ENCODE results near the gene BLCAP.

The BLCAP gene

DNA sequence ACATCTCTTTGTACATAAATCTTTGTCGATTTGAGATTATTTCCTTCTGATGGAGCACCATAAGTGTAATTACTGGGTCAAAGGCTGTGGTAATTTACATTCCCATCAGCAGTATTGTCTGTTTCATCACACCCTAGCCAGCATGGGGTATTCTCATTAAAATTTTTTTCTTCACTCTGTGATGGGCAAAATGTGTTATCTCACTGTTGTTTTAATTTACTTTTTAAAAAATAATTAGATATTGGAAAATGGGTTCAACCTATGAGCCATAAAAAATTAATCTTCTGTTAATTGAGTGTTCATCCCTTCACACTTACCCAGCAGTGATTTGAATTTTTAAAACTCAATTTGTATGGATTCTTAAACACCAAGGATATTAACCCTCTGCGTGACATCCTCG lies 50.6 kb downstream of the BLCAP start:
- Histone ChIP-seq H3K27ac (ENCODE audit: extremely low read depth, low read depth, low read length) (no peak overlapping the region), H3K9me3 (ENCODE audit: control insufficient read depth, insufficient read depth, low read depth, low read length) (no peaks in the 10 kb centered on the region), H3K4me1 (ENCODE audit: control insufficient read depth, insufficient read depth, low read length) (no peaks in the 10 kb centered on the region), H3K4me3 (ENCODE audit: low read depth, low read length) (no peak overlapping the region), H3K36me3 (ENCODE audit: control insufficient read depth in 2 of 2, insufficient read depth in 1 of 2, low read length in 2 of 2) (no peaks in the 10 kb centered on the region)
- TF ChIP-seq, protein P1, sequence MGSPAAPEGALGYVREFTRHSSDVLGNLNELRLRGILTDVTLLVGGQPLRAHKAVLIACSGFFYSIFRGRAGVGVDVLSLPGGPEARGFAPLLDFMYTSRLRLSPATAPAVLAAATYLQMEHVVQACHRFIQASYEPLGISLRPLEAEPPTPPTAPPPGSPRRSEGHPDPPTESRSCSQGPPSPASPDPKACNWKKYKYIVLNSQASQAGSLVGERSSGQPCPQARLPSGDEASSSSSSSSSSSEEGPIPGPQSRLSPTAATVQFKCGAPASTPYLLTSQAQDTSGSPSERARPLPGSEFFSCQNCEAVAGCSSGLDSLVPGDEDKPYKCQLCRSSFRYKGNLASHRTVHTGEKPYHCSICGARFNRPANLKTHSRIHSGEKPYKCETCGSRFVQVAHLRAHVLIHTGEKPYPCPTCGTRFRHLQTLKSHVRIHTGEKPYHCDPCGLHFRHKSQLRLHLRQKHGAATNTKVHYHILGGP (tag by site-specific recombination; IDR thresholded peaks at IDR 0.05), result no peak
- peak; percentile 19; the same call in 1 of the 2 replicates for TF ChIP-seq PRDM6 (tag by site-specific recombination; IDR thresholded peaks at IDR 0.05)
- ChIA-PET CTCF (interaction anchor here (0.6 to 1.1 kb wide), 4 partner anchors 11 to 207 kb away, joined by 3 to 5 read pairs (median 4); no protein-coding TSS in a partner anchor), POLR2A (no interaction called here)

DNA sequence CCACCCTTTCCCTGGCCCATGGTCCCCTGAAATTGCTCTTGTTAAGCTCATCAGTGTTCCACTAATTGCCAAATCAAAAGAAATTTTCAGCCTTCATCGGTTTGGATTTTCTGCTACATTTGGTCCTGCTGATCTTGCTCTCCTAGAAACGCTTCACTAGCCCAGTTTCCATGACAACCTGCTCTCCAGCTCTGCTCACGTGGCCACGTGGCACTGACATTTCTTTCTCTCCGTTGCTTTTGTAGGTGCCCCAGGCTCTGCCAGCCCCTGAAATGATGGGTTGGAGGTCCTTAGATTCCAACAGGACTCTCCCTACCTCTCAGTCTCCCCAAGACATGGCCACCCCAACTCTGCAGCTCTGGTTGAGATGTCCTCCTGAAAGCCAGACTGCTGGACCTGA lies 52.4 kb downstream of the BLCAP start:
- TF ChIP-seq OVOL3 (tag by site-specific recombination; IDR thresholded peaks at IDR 0.05) (no peak), YY1 (tag by site-specific recombination; IDR thresholded peaks at IDR 0.05) (no peak), PRDM4 (tag by site-specific recombination; IDR thresholded peaks at IDR 0.05) (no peak), ZNF202 (tag by site-specific recombination; IDR thresholded peaks at IDR 0.05; ENCODE audit: borderline replicate concordance) (no peak), ZNF677 (tag by site-specific recombination; IDR thresholded peaks at IDR 0.05) (no peak), ZNF521 (tag by site-specific recombination; IDR thresholded peaks at IDR 0.05) (no peak), ZNF266 (tag by site-specific recombination; IDR thresholded peaks at IDR 0.05; ENCODE audit: low read depth) (no peak), ZNF112 (tag by site-specific recombination; IDR thresholded peaks at IDR 0.05) (no peak), ZNF146 (tag by site-specific recombination; IDR thresholded peaks at IDR 0.05) (no peak)
- TF ChIP-seq, protein P2, sequence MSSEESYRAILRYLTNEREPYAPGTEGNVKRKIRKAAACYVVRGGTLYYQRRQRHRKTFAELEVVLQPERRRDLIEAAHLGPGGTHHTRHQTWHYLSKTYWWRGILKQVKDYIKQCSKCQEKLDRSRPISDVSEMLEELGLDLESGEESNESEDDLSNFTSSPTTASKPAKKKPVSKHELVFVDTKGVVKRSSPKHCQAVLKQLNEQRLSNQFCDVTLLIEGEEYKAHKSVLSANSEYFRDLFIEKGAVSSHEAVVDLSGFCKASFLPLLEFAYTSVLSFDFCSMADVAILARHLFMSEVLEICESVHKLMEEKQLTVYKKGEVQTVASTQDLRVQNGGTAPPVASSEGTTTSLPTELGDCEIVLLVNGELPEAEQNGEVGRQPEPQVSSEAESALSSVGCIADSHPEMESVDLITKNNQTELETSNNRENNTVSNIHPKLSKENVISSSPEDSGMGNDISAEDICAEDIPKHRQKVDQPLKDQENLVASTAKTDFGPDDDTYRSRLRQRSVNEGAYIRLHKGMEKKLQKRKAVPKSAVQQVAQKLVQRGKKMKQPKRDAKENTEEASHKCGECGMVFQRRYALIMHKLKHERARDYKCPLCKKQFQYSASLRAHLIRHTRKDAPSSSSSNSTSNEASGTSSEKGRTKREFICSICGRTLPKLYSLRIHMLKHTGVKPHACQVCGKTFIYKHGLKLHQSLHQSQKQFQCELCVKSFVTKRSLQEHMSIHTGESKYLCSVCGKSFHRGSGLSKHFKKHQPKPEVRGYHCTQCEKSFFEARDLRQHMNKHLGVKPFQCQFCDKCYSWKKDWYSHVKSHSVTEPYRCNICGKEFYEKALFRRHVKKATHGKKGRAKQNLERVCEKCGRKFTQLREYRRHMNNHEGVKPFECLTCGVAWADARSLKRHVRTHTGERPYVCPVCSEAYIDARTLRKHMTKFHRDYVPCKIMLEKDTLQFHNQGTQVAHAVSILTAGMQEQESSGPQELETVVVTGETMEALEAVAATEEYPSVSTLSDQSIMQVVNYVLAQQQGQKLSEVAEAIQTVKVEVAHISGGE (tag by site-specific recombination; conservative IDR thresholded peaks at IDR 0.05; ENCODE audit: low read depth), result no peak
- TF ChIP-seq, protein P3, sequence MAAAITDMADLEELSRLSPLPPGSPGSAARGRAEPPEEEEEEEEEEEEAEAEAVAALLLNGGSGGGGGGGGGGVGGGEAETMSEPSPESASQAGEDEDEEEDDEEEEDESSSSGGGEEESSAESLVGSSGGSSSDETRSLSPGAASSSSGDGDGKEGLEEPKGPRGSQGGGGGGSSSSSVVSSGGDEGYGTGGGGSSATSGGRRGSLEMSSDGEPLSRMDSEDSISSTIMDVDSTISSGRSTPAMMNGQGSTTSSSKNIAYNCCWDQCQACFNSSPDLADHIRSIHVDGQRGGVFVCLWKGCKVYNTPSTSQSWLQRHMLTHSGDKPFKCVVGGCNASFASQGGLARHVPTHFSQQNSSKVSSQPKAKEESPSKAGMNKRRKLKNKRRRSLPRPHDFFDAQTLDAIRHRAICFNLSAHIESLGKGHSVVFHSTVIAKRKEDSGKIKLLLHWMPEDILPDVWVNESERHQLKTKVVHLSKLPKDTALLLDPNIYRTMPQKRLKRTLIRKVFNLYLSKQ (tag by site-specific recombination; IDR thresholded peaks at IDR 0.05; ENCODE audit: borderline replicate concordance), result no peak
- TF ChIP-seq, protein P4, sequence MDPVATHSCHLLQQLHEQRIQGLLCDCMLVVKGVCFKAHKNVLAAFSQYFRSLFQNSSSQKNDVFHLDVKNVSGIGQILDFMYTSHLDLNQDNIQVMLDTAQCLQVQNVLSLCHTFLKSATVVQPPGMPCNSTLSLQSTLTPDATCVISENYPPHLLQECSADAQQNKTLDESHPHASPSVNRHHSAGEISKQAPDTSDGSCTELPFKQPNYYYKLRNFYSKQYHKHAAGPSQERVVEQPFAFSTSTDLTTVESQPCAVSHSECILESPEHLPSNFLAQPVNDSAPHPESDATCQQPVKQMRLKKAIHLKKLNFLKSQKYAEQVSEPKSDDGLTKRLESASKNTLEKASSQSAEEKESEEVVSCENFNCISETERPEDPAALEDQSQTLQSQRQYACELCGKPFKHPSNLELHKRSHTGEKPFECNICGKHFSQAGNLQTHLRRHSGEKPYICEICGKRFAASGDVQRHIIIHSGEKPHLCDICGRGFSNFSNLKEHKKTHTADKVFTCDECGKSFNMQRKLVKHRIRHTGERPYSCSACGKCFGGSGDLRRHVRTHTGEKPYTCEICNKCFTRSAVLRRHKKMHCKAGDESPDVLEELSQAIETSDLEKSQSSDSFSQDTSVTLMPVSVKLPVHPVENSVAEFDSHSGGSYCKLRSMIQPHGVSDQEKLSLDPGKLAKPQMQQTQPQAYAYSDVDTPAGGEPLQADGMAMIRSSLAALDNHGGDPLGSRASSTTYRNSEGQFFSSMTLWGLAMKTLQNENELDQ (tag by site-specific recombination; IDR thresholded peaks at IDR 0.05; ENCODE audit: low read depth), result no peak
- CTCF ChIA-PET, result interaction anchor here (0.7 kb wide), 1 partner anchor 228 kb away, joined by 4 read pairs; no protein-coding TSS in a partner anchor

More for the DNA sequence above, 52.4 kb downstream of the BLCAP start:
- Histone ChIP-seq H3K27ac (ENCODE audit: extremely low read depth, low read depth, low read length) (no peak overlapping the region), H3K4me3 (ENCODE audit: low read depth, low read length) (no peak overlapping the region), H3K36me3 (ENCODE audit: control insufficient read depth in 2 of 2, insufficient read depth in 1 of 2, low read length in 2 of 2) (no peaks in the 10 kb centered on the region), H3K9me3 (ENCODE audit: control insufficient read depth, insufficient read depth, low read depth, low read length) (no peaks in the 10 kb centered on the region), H3K4me1 (ENCODE audit: control insufficient read depth, insufficient read depth, low read length) (no peaks in the 10 kb centered on the region)
- POLR2A ChIA-PET, result no interaction called here

Measured in HEK293 (cell line).